H1 (cell line): ENCODE results near the gene PLXNB1.

Source experiments
- CREB1 ChIP-seq: IDR thresholded peaks from 2 replicates; pipeline ENCODE4 v1.6.1; 2012; ENCODE audit warnings: inconsistent platforms
- EZH2 ChIP-seq: fragments of 200-600 bp; sonication (generic); IDR thresholded peaks from 2 replicates; pipeline ENCODE4 v1.7.1; 2012; ENCODE audit warnings: low read depth, mild to moderate bottlenecking, moderate library complexity, low read length, inconsistent platforms; ENCODE audit not compliant: severe bottlenecking
- SRF ChIP-seq: IDR thresholded peaks from 2 replicates; pipeline ENCODE4 v1.6.1; 2011; ENCODE audit warnings: mild to moderate bottlenecking, low read depth, low read length, moderate library complexity
- TF ChIP-seq, protein P1 (sequence below), 3 experiments: IDR thresholded peaks; 1 replicate in 2 of 3; 2 replicates in 1 of 3; pipeline versions ENCODE4 v1.5.1 to v1.6.1; 2011; ENCODE audit warnings: low read length in 3 of 3, mild to moderate bottlenecking in 3 of 3, inconsistent platforms in 2 of 3, low read depth in 1 of 3, moderate library complexity in 1 of 3; ENCODE audit not compliant: insufficient read depth in 1 of 3; ENCODE audit errors: control extremely low read depth in 1 of 3

GRCh38 chr3:48353987-48354386 lies 75.9 kb downstream of the PLXNB1 start:
- TF ChIP-seq EZH2 (no peak), SRF (no peak), CREB1 (no peak)
- TF ChIP-seq, protein P1, sequence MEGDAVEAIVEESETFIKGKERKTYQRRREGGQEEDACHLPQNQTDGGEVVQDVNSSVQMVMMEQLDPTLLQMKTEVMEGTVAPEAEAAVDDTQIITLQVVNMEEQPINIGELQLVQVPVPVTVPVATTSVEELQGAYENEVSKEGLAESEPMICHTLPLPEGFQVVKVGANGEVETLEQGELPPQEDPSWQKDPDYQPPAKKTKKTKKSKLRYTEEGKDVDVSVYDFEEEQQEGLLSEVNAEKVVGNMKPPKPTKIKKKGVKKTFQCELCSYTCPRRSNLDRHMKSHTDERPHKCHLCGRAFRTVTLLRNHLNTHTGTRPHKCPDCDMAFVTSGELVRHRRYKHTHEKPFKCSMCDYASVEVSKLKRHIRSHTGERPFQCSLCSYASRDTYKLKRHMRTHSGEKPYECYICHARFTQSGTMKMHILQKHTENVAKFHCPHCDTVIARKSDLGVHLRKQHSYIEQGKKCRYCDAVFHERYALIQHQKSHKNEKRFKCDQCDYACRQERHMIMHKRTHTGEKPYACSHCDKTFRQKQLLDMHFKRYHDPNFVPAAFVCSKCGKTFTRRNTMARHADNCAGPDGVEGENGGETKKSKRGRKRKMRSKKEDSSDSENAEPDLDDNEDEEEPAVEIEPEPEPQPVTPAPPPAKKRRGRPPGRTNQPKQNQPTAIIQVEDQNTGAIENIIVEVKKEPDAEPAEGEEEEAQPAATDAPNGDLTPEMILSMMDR (IDR thresholded peaks at IDR 0.05; ENCODE audit: control extremely low read depth in 1 of 3, insufficient read depth in 1 of 3, low read depth in 1 of 3, low read length in 3 of 3), result no peak
